NCI-H1105 treated with DMSO at 0.1 percent for 48 hours (cell line): ENCODE results near the gene CYTH4.

Source experiments
- DNase-seq: peaks from one replicate; lab custom pipeline; 2025; lab: John Stamatoyannopoulos, UW

Gene CYTH4

GRCh38 chr22:37330200-37331033 lies 48.1 kb downstream of the CYTH4 start:
- DNase-seq: peak; percentile 83

- no peak for DNase-seq
Measured at GRCh38 chr22:37331034-37331428, 48.7 kb downstream of the CYTH4 start.

- no peak for DNase-seq
Measured at GRCh38 chr22:37331856-37332536, 49.7 kb downstream of the CYTH4 start.

- no peak for DNase-seq
Measured at GRCh38 chr22:37333724-37334460, 51.6 kb downstream of the CYTH4 start.

- DNase-seq: no peak
Measured at GRCh38 chr22:37334461-37334858, 52.2 kb downstream of the CYTH4 start.

GRCh38 chr22:37334859-37335805 lies 52.8 kb downstream of the CYTH4 start:
- peak; percentile 22 for DNase-seq

- DNase-seq: no peak
Measured at GRCh38 chr22:37335806-37336199, 53.5 kb downstream of the CYTH4 start.

GRCh38 chr22:37336579-37336978 lies 54.3 kb downstream of the CYTH4 start:
- DNase-seq: no peak

- no peak for DNase-seq
Measured at GRCh38 chr22:37337204-37337943, 55.1 kb downstream of the CYTH4 start.

- DNase-seq: no peak
Measured at GRCh38 chr22:37338539-37339246, 56.4 kb downstream of the CYTH4 start.

- peak; percentile 71 for DNase-seq
Measured at GRCh38 chr22:37340331-37341262, 58.3 kb downstream of the CYTH4 start.

- no peak for DNase-seq
Measured at GRCh38 chr22:37342065-37342464, 59.8 kb downstream of the CYTH4 start.

- DNase-seq: no peak
Measured at GRCh38 chr22:37343348-37343747, 61.0 kb downstream of the CYTH4 start.

- no peak for DNase-seq
Measured at GRCh38 chr22:37343863-37344734, 61.8 kb downstream of the CYTH4 start.

GRCh38 chr22:37344735-37345449 lies 62.6 kb downstream of the CYTH4 start:
- no peak for DNase-seq

GRCh38 chr22:37345863-37346504 lies 63.7 kb downstream of the CYTH4 start:
- DNase-seq: peak; percentile 71

- no peak for DNase-seq
Measured at GRCh38 chr22:37346505-37346895, 64.2 kb downstream of the CYTH4 start.
